H1 (cell line): ENCODE data around the gene APLP2. TPM values are rescaled to one million over a fixed set of nuclear protein-coding genes. Genes with fewer than 3 reads are reported as not detected.

Experiments used
- CHD7 ChIP-seq: fragments of 300-600 bp; sonication (generic); IDR thresholded peaks from 2 replicates; pipeline ENCODE4 v1.7.1; 2012; ENCODE audit warnings: low read length, moderate library complexity, mild to moderate bottlenecking, inconsistent platforms; ENCODE audit not compliant: insufficient replicate concordance
- CREB1 ChIP-seq: IDR thresholded peaks from 2 replicates; pipeline ENCODE4 v1.6.1; 2012; ENCODE audit warnings: inconsistent platforms
- TAF7 ChIP-seq: optimal IDR thresholded peaks from 2 replicates; pipeline ENCODE3; 2011; ENCODE audit warnings: low read depth, mild to moderate bottlenecking, inconsistent platforms, low read length, moderate library complexity, borderline replicate concordance
- polyA plus RNA-seq, 7 experiments: library from polyadenylated mRNA; depleted of rRNA in 3 of 7; stranded (reverse) in 5 of 7; unstranded in 2 of 7; fragments of >200 nt in 5 of 7; fragments of 200-250 nt in 2 of 7; gene quantifications; 1 replicate in 5 of 7; 2 replicates in 1 of 7; 4 replicates in 1 of 7; pipeline versions ENCODE4 v1.2.1 to v1.2.3, GENCODE V29; 2011 to 2013; ENCODE audit warnings: missing spikeins in 2 of 7, mixed read lengths in 2 of 7
- total RNA-seq: library from RNA; stranded (reverse); fragmentation: NEBNext Ultra II Directional; extraction: Animal tissue kit (Norgen Biotek cat#: 25700); gene quantifications from 2 replicates; pipeline ENCODE4 v1.2.1, GENCODE V29; 2021

APLP2 gene
- total and polyA plus RNA-seq, 2 of the 8 experiments (the other 6 are each of a cell fraction or from before 2014, with no cell fraction given) = 222 to 315 TPM

- no peak for TF ChIP-seq CHD7
- no peak for TF ChIP-seq TAF7
- no peak for TF ChIP-seq CREB1
- TF ChIP-seq, all 59 proteins: peak for 0
Measured at GRCh38 chr11:130150790-130151189, 81.1 kb downstream of the APLP2 start (continued).
